T-helper 17 cell (primary cell): ENCODE results near the gene ERCC6L2. TPM values are rescaled to one million over a fixed set of nuclear protein-coding genes. Genes with fewer than 3 reads are reported as not detected.

Experiments
- ATAC-seq: fragments of 150-1000 bp; cut with Tn5 transposase; 2 replicates; pipeline ENCODE4 v1.10.0; 2021; ENCODE audit warnings: mild to moderate bottlenecking, moderate library complexity
- DNase-seq, 3 donors: peaks; one replicate each; pipeline versions ENCODE4 v3.0.0 to v3.0.0-alpha.2; 2020 to 2021
- H3K9me3 ChIP-seq: one replicate; pipeline ENCODE4 v1.7.0; 2013; ENCODE audit warnings: low read length, mild to moderate bottlenecking; ENCODE audit not compliant: control insufficient read depth, poor library complexity, severe bottlenecking
- H3K27ac Mint-ChIP-seq: one replicate; pipeline ENCODE4 v1.8.0; 2022; ENCODE audit warnings: mild to moderate bottlenecking, moderate library complexity, mixed read lengths
- H3K27me3 Mint-ChIP-seq: one replicate; pipeline ENCODE4 v1.8.0; 2022; ENCODE audit warnings: mixed read lengths
- H3K36me3 Mint-ChIP-seq: one replicate; pipeline ENCODE4 v1.8.0; 2022; ENCODE audit warnings: low read depth, mixed read lengths
- H3K4me1 Mint-ChIP-seq: one replicate; pipeline ENCODE4 v1.8.0; 2022; ENCODE audit warnings: mild to moderate bottlenecking, mixed read lengths
- H3K4me3 Mint-ChIP-seq: one replicate; pipeline ENCODE4 v1.8.0; 2022; ENCODE audit warnings: mild to moderate bottlenecking, moderate library complexity, mixed read lengths
- total RNA-seq, 4 donors: library from RNA in 2 of 4; stranded (reverse) in 2 of 4; gene quantifications; one replicate each; pipeline ENCODE4 v1.2.3 and lab custom pipeline; 2022 to 2026

The ERCC6L2 gene
- total RNA-seq, 2 donors from 2014 or later, result 38.8 to 39.4 TPM

GRCh38 chr9:95876138-95876444 lies 600 bp downstream of the ERCC6L2 start:
- H3K27ac Mint-ChIP-seq, result no peak overlapping the region
- H3K27me3 Mint-ChIP-seq, result no peaks in the 10 kb centered on the region
- ATAC-seq, result peak; percentile 27
- no peak for DNase-seq
- H3K36me3 Mint-ChIP-seq, result peaks cover 4% of the 10 kb centered on the region
- H3K9me3 ChIP-seq, result no peaks in the 10 kb centered on the region
- no peak overlapping the region for H3K4me3 Mint-ChIP-seq
- peaks cover 21% of the 10 kb centered on the region for H3K4me1 Mint-ChIP-seq

DNA sequence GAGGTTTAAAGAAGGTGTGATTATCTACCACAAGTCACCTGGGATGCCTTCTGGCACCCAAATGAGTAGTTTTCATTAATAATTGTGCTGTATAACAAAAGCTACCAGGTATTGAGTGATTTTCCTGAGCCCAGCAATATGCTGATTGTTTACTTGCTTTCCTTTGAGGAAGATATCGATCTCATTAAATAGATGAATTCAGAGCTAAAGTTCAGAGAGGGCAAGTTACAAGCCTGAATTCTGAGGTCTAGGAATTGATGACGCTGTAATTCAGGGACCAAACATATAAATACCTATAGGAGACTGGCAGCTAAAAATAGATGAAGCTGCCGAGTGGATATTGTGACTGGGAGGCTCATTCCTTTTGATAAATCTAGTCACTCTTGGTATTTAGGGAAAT lies 1.1 kb downstream of the ERCC6L2 start:
- H3K9me3 ChIP-seq, result no peaks in the 10 kb centered on the region
- Mint-ChIP-seq H3K4me1 (peaks cover 21% of the 10 kb centered on the region), H3K36me3 (peaks cover 4% of the 10 kb centered on the region), H3K4me3 (no peak overlapping the region), H3K27me3 (no peaks in the 10 kb centered on the region), H3K27ac (no peak overlapping the region)
- no peak for ATAC-seq
- no peak for DNase-seq

DNA sequence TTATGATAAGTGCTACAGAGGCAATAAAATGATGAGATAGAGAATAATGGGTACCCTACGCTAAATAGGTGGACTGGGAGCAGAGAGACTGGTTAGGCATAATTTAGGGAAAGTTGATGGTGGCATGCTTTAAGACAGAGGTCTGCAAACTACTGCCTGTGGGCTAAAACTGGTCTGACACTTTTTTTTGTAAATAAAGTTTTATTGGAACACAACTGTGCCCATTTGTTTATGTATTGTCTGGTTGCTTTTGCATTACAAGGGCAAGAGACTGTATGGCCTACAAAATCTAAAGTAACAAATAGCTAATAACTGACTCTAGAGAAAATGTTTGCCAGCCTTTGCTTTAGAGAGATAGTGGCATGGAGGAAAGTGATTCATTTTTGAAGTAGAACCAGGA lies 2.5 kb downstream of the ERCC6L2 start:
- no peak for DNase-seq
- H3K36me3 Mint-ChIP-seq, result peaks cover 2% of the 10 kb centered on the region
- H3K27me3 Mint-ChIP-seq, result no peaks in the 10 kb centered on the region
- no peak for ATAC-seq
- H3K27ac Mint-ChIP-seq, result no peak overlapping the region
- H3K9me3 ChIP-seq, result no peaks in the 10 kb centered on the region
- peaks cover 25% of the 10 kb centered on the region for H3K4me1 Mint-ChIP-seq
- H3K4me3 Mint-ChIP-seq, result no peak overlapping the region

DNA sequence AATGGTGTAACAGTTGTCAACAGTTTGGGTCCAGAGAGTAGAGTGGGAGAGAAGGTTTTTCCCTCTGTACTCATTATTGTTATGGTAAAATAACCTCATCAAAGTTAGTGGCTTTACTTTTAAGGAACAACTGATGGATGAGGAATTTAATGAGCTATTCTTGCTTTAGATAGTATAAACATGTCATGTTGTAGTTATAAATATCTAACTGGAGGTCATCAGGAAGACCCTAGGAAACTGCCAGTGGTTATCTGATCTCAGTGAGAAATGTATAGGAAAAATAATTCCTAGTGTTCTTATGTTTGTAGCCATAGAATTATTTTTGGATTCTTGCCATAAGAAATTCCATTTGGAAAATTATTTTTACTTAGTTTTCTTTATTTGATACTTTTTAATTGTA lies 4.1 kb downstream of the ERCC6L2 start:
- DNase-seq (no peak), ATAC-seq (no peak)
- Mint-ChIP-seq H3K27me3 (no peaks in the 10 kb centered on the region), H3K27ac (no peak overlapping the region), H3K36me3 (peaks cover 2% of the 10 kb centered on the region), H3K4me1 (peaks cover 22% of the 10 kb centered on the region), H3K4me3 (no peak overlapping the region)
- H3K9me3 ChIP-seq, result no peaks in the 10 kb centered on the region

- no peak overlapping the region for H3K4me3 Mint-ChIP-seq
- peak overlapping the region; percentile 19 for H3K27ac Mint-ChIP-seq
- peaks cover 23% of the 10 kb centered on the region for H3K4me1 Mint-ChIP-seq
- peaks cover 4% of the 10 kb centered on the region for H3K36me3 Mint-ChIP-seq
- ATAC-seq (no peak), DNase-seq (no peak)
- no peaks in the 10 kb centered on the region for H3K27me3 Mint-ChIP-seq
- H3K9me3 ChIP-seq, result no peaks in the 10 kb centered on the region
Observed at GRCh38 chr9:95880021-95880690, 4.7 kb downstream of the ERCC6L2 start.

- no peak for DNase-seq
- Mint-ChIP-seq H3K27ac (peak overlapping the region; percentile 76), H3K27me3 (no peaks in the 10 kb centered on the region), H3K4me3 (peak overlapping the region; percentile 71), H3K4me1 (peaks cover 35% of the 10 kb centered on the region), H3K36me3 (peaks cover 6% of the 10 kb centered on the region)
- no peaks in the 10 kb centered on the region for H3K9me3 ChIP-seq
- ATAC-seq, result peak; percentile 70
Observed at GRCh38 chr9:95887926-95888497, 12.5 kb downstream of the ERCC6L2 start.

GRCh38 chr9:95890594-95890993 lies 15.1 kb downstream of the ERCC6L2 start:
- no peaks in the 10 kb centered on the region for H3K27me3 Mint-ChIP-seq
- H3K4me1 Mint-ChIP-seq, result peaks cover 28% of the 10 kb centered on the region
- H3K9me3 ChIP-seq, result no peaks in the 10 kb centered on the region
- no peak for DNase-seq
- no peak for ATAC-seq
- peaks cover 3% of the 10 kb centered on the region for H3K36me3 Mint-ChIP-seq
- H3K4me3 Mint-ChIP-seq, result no peak overlapping the region
- no peak overlapping the region for H3K27ac Mint-ChIP-seq

DNA sequence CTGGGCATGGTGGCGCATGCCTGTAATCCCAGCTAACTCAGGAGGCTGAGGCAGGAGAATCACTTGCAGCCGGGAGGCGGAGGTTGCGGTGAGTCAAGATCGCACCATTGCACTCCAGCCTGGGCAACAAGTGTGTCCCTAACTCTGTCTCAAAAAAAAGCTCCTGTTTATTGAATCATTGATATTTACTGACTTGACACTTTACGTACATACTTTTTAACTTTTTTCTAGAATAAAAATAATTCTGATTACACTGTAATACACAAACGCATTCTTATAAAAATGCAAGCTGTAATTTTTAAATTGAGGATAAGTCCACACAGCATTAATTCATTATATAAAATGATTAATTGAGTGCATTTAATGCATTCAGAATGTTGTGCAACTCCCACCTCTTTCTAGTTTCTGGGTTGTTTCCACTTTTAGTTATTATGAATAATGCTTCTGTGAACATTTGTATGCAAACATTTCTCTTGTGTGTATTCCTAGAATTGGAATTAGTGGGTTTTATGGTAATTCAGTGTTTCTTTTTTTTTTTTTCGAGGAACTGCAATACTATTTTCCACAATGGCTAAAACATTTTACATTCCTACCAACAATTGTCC lies 15.7 kb downstream of the ERCC6L2 start:
- peaks cover 3% of the 10 kb centered on the region for H3K36me3 Mint-ChIP-seq
- H3K27me3 Mint-ChIP-seq, result no peaks in the 10 kb centered on the region
- peaks cover 28% of the 10 kb centered on the region for H3K4me1 Mint-ChIP-seq
- no peaks in the 10 kb centered on the region for H3K9me3 ChIP-seq
- H3K4me3 Mint-ChIP-seq, result no peak overlapping the region
- no peak for DNase-seq
- no peak for ATAC-seq
- H3K27ac Mint-ChIP-seq, result no peak overlapping the region

- no peak for DNase-seq
- Mint-ChIP-seq H3K4me3 (no peak overlapping the region), H3K4me1 (peaks cover 23% of the 10 kb centered on the region), H3K36me3 (peaks cover 3% of the 10 kb centered on the region), H3K27me3 (no peaks in the 10 kb centered on the region), H3K27ac (peak overlapping the region; percentile 34)
- no peak for ATAC-seq
- peaks cover 2% of the 10 kb centered on the region for H3K9me3 ChIP-seq
Observed at GRCh38 chr9:95892690-95893089, 17.2 kb downstream of the ERCC6L2 start.

GRCh38 chr9:95896580-95896979 lies 21.1 kb downstream of the ERCC6L2 start:
- ATAC-seq (no peak), DNase-seq (no peak)
- peaks cover 8% of the 10 kb centered on the region for H3K4me1 Mint-ChIP-seq
- peak overlapping the region; percentile 56 for H3K27ac Mint-ChIP-seq
- no peak overlapping the region for H3K4me3 Mint-ChIP-seq
- H3K9me3 ChIP-seq, result peaks cover 2% of the 10 kb centered on the region
- no peaks in the 10 kb centered on the region for H3K27me3 Mint-ChIP-seq
- peaks cover 2% of the 10 kb centered on the region for H3K36me3 Mint-ChIP-seq

GRCh38 chr9:95901506-95901905 lies 26.0 kb downstream of the ERCC6L2 start:
- DNase-seq (no peak), ATAC-seq (no peak)
- Mint-ChIP-seq H3K27me3 (no peaks in the 10 kb centered on the region), H3K4me1 (peaks cover 12% of the 10 kb centered on the region), H3K27ac (peak overlapping the region; percentile 29), H3K36me3 (peaks cover 4% of the 10 kb centered on the region), H3K4me3 (no peak overlapping the region)
- peaks cover 2% of the 10 kb centered on the region for H3K9me3 ChIP-seq

DNA sequence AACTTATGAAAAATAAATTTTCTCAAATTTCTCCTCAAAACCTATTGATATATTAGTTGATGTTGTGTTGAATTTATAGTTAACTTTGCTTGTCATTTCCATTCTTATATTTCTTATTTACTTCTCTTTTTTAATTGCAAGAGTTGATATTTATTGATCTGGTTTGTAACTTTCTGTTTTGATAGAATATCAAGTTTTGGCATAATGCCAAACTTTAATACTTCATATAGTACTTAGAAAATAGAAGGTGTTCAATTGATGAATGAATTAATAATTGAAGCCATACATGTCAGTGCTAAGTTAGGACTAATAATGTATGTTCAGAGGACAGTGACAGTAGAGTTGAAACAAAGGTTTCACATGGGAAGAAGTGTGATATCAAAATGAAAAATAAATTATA lies 27.9 kb downstream of the ERCC6L2 start:
- H3K27me3 Mint-ChIP-seq, result no peaks in the 10 kb centered on the region
- ATAC-seq (no peak), DNase-seq (no peak)
- H3K27ac Mint-ChIP-seq, result peak overlapping the region; percentile 72
- H3K4me1 Mint-ChIP-seq, result peaks cover 14% of the 10 kb centered on the region
- no peak overlapping the region for H3K4me3 Mint-ChIP-seq
- no peaks in the 10 kb centered on the region for H3K9me3 ChIP-seq
- H3K36me3 Mint-ChIP-seq, result peaks cover 4% of the 10 kb centered on the region

DNA sequence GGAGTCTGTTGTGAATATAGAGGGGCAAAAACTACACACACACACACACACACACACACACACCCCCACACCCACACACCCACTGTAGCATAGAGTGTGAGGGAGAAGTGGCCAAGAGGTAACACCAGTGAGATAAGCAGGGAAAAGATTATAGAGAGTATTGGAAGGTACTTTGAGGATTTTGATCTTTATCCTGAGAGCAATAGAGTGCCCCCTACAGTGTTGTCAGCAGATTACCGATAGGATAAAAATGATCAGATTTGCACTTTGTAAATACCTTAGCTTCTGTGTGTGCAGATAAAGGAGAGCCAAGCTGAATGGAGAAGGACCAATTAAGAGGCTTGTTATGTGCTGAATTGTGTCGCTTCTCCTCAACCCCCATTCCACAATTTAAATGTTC lies 32.3 kb downstream of the ERCC6L2 start:
- DNase-seq (no peak), ATAC-seq (peak; percentile 27)
- Mint-ChIP-seq H3K27ac (no peak overlapping the region), H3K4me3 (no peak overlapping the region), H3K27me3 (no peaks in the 10 kb centered on the region), H3K36me3 (peaks cover 4% of the 10 kb centered on the region), H3K4me1 (peaks cover 10% of the 10 kb centered on the region)
- H3K9me3 ChIP-seq, result no peaks in the 10 kb centered on the region
